Measurements from ENCODE around the gene KRT8. TPM values are rescaled to one million over a fixed set of nuclear protein-coding genes. Genes with fewer than 3 reads are reported as not detected.
"Not testable (repeated sequence)": the region's sequence is repeated elsewhere in the genome, so short reads cannot be mapped to it uniquely, and the experiment has no call there.

KRT8 gene
- total RNA-seq, 1 donor from 2014 or later, result 194 TPM

GRCh38 chr12:52857500-52857899 is 47.4 kb downstream of the KRT8 start:
- H3K27ac Mint-ChIP-seq (ENCODE audit: unreplicated experiment), result no peak overlapping the region
- H3K27me3 Mint-ChIP-seq (ENCODE audit: unreplicated experiment), result no peaks in the 10 kb centered on the region
- DNase-seq (ENCODE audit: low spot score), result no peak

GRCh38 chr12:52856787-52857186 is 48.1 kb downstream of the KRT8 start:
- DNase-seq (ENCODE audit: low spot score), result no peak
- Mint-ChIP-seq H3K36me3 (ENCODE audit: low read depth, unreplicated experiment) (no peaks in the 10 kb centered on the region), H3K4me3 (ENCODE audit: unreplicated experiment) (no peak overlapping the region), H3K27me3 (ENCODE audit: unreplicated experiment) (peaks cover 2% of the 10 kb centered on the region), H3K9me3 (ENCODE audit: unreplicated experiment) (no peaks in the 10 kb centered on the region), H3K27ac (ENCODE audit: unreplicated experiment) (no peak overlapping the region), H3K4me1 (ENCODE audit: unreplicated experiment) (no peaks in the 10 kb centered on the region)
- no peak for TF ChIP-seq CTCF (IDR thresholded peaks at IDR 0.05; ENCODE audit: unreplicated experiment)

More at GRCh38 chr12:52857500-52857899, 47.4 kb downstream of the KRT8 start:
- Mint-ChIP-seq H3K4me1 (ENCODE audit: unreplicated experiment) (no peaks in the 10 kb centered on the region), H3K4me3 (ENCODE audit: unreplicated experiment) (no peak overlapping the region), H3K9me3 (ENCODE audit: unreplicated experiment) (no peaks in the 10 kb centered on the region), H3K36me3 (ENCODE audit: low read depth, unreplicated experiment) (no peaks in the 10 kb centered on the region)
- TF ChIP-seq CTCF (IDR thresholded peaks at IDR 0.05; ENCODE audit: unreplicated experiment), result no peak

GRCh38 chr12:52856077-52856476 is 48.8 kb downstream of the KRT8 start:
- not testable (repeated sequence) for H3K4me3 Mint-ChIP-seq (ENCODE audit: unreplicated experiment); DNase-seq (ENCODE audit: low spot score); H3K27me3 Mint-ChIP-seq (ENCODE audit: unreplicated experiment); H3K4me1 Mint-ChIP-seq (ENCODE audit: unreplicated experiment); H3K27ac Mint-ChIP-seq (ENCODE audit: unreplicated experiment); H3K9me3 Mint-ChIP-seq (ENCODE audit: unreplicated experiment); H3K36me3 Mint-ChIP-seq (ENCODE audit: low read depth, unreplicated experiment)

GRCh38 chr12:52851787-52852186 is 53.1 kb downstream of the KRT8 start:
- Mint-ChIP-seq H3K9me3 (ENCODE audit: unreplicated experiment) (no peaks in the 10 kb centered on the region), H3K27me3 (ENCODE audit: unreplicated experiment) (peaks cover 5% of the 10 kb centered on the region), H3K4me1 (ENCODE audit: unreplicated experiment) (no peaks in the 10 kb centered on the region), H3K36me3 (ENCODE audit: low read depth, unreplicated experiment) (no peaks in the 10 kb centered on the region), H3K27ac (ENCODE audit: unreplicated experiment) (no peak overlapping the region), H3K4me3 (ENCODE audit: unreplicated experiment) (no peak overlapping the region)
- no peak for DNase-seq (ENCODE audit: low spot score)
- TF ChIP-seq CTCF (IDR thresholded peaks at IDR 0.05; ENCODE audit: unreplicated experiment), result no peak

GRCh38 chr12:52850681-52851080 is 54.2 kb downstream of the KRT8 start:
- no peaks in the 10 kb centered on the region for H3K36me3 Mint-ChIP-seq (ENCODE audit: low read depth, unreplicated experiment)
- no peak overlapping the region for H3K4me3 Mint-ChIP-seq (ENCODE audit: unreplicated experiment)
- H3K27me3 Mint-ChIP-seq (ENCODE audit: unreplicated experiment), result peaks cover 5% of the 10 kb centered on the region

More at GRCh38 chr12:52850681-52851080, 54.2 kb downstream of the KRT8 start:
- Mint-ChIP-seq H3K9me3 (ENCODE audit: unreplicated experiment) (no peaks in the 10 kb centered on the region), H3K4me1 (ENCODE audit: unreplicated experiment) (no peaks in the 10 kb centered on the region), H3K27ac (ENCODE audit: unreplicated experiment) (no peak overlapping the region)
- DNase-seq (ENCODE audit: low spot score), result no peak
- TF ChIP-seq CTCF (IDR thresholded peaks at IDR 0.05; ENCODE audit: unreplicated experiment), result no peak
